HepG2 (cell line): ENCODE measurements around the gene WDR49. TPM values are rescaled to one million over a fixed set of nuclear protein-coding genes. Genes with fewer than 3 reads are reported as not detected.

Source experiments
- ATAC-seq: fragments of 200-7000 bp; cut with Tn5 transposase; 3 replicates; pipeline ENCODE4 v1.9.1; 2020; ENCODE audit warnings: mild to moderate bottlenecking, moderate library complexity
- BruUV-seq: library from RNA; stranded (reverse); fragments of 400-500 nt; replicated peaks from 2 replicates; lab custom pipeline; 2021; lab: Mats Ljungman, UMichigan
- CTCF ChIA-PET: fragments of 300-600 bp; formaldehyde crosslinking; extraction: SDS; loops from one replicate; lab custom pipeline; 2021; ENCODE audit warnings: low total read pairs, inconsistent platforms, low intra/inter-chr PET ratio; lab: Yijun Ruan, JAX
- POLR2A ChIA-PET: fragments of 350-600 bp; sonication (Branson Sonifier 250); formaldehyde crosslinking; loops from one replicate; lab custom pipeline; 2020; ENCODE audit warnings: antibody characterized with exemption, inconsistent platforms; lab: Yijun Ruan, JAX
- DNase-seq: peaks from one replicate; pipeline ENCODE4 v3.0.0-alpha.2; 2015; ENCODE audit warnings: low spot score
- FAIRE-seq: peaks from 3 replicates; lab custom pipeline; 2011; peaks lifted over from hg19 to GRCh38; lab: Jason Lieb, UNC
- H2AFZ ChIP-seq: one replicate; pipeline ENCODE4 v1.6.1; 2011; ENCODE audit warnings: low read length, inconsistent platforms
- H3K27ac ChIP-seq: fragments of 300-600 bp; 3 replicates; pipeline ENCODE4 v1.8.0; 2011; ENCODE audit warnings: mixed run types, mild to moderate bottlenecking, mixed read lengths, low read length, inconsistent platforms; ENCODE audit not compliant: insufficient read depth; ENCODE audit errors: extremely low read length
- H3K27me3 ChIP-seq, 2 experiments: fragments of 200-600 bp in 1 of 2; 2 replicates in 1 of 2; 3 replicates in 1 of 2; pipeline versions ENCODE4 v1.6.0 to v1.8.0; 2011; ENCODE audit warnings: low read length in 2 of 2, mild to moderate bottlenecking in 2 of 2, moderate library complexity in 2 of 2, inconsistent platforms in 1 of 2; ENCODE audit not compliant: insufficient read depth in 2 of 2, control insufficient read depth in 1 of 2
- H3K36me3 ChIP-seq, 2 experiments: fragments of 200-600 bp in 1 of 2; replicated peaks in 1 of 2; 2 replicates in 1 of 2; 3 replicates in 1 of 2; pipeline versions ENCODE4 v1.5.1 to v1.8.0; 2011; ENCODE audit warnings: low read length in 2 of 2, inconsistent platforms in 1 of 2; ENCODE audit not compliant: insufficient read depth in 2 of 2, control insufficient read depth in 1 of 2
- H3K4me1 ChIP-seq: 2 replicates; pipeline ENCODE4 v1.5.1; 2012; ENCODE audit warnings: low read length, inconsistent platforms; ENCODE audit not compliant: insufficient read depth
- H3K4me2 ChIP-seq: 2 replicates; pipeline ENCODE4 v1.6.0; 2011; ENCODE audit warnings: low read depth, low read length, inconsistent platforms
- H3K4me3 ChIP-seq, 3 experiments: fragments of 200-600 bp in 1 of 3; sonication (generic), shearing (Covaris generic) in 1 of 3; replicated peaks in 1 of 3; 2 replicates each; pipeline ENCODE4 v1.5.1; 2011 to 2016; ENCODE audit warnings: low read length in 3 of 3, inconsistent platforms in 2 of 3, low read depth in 2 of 3, mild to moderate bottlenecking in 2 of 3, control low read depth in 1 of 3, mixed read lengths in 1 of 3; ENCODE audit not compliant: insufficient read depth in 1 of 3
- H3K79me2 ChIP-seq: one replicate; pipeline ENCODE4 v1.6.1; 2011; ENCODE audit warnings: low read length, inconsistent platforms; ENCODE audit not compliant: insufficient read depth
- H3K9ac ChIP-seq: 2 replicates; pipeline ENCODE4 v1.6.0; 2011; ENCODE audit warnings: mild to moderate bottlenecking, low read depth, low read length, inconsistent platforms; ENCODE audit not compliant: insufficient read depth
- H3K9me3 ChIP-seq: 2 replicates; pipeline ENCODE4 v1.5.1; 2012; ENCODE audit warnings: mild to moderate bottlenecking, low read length
- H4K20me1 ChIP-seq: 2 replicates; pipeline ENCODE4 v1.6.0; 2011; ENCODE audit warnings: inconsistent platforms, mild to moderate bottlenecking, low read length, moderate library complexity; ENCODE audit not compliant: insufficient read depth
- CEBPB ChIP-seq: IDR thresholded peaks from 2 replicates; pipeline ENCODE4 v1.6.1; 2011; ENCODE audit warnings: low read depth, low read length, improper control_type of control experiment, borderline replicate concordance
- ZNF205 ChIP-seq: IDR thresholded peaks from 2 replicates; pipeline ENCODE4 v1.6.1; 2018; ENCODE audit warnings: missing biosample characterization, missing genetic modification reagents
- ZNF232 ChIP-seq: sonication (generic); formaldehyde crosslinking; IDR thresholded peaks from 2 replicates; pipeline ENCODE4 v1.4.0; 2020; ENCODE audit warnings: missing genetic modification reagents, borderline replicate concordance
- ZNF619 ChIP-seq: sonication (generic); formaldehyde crosslinking; IDR thresholded peaks from 2 replicates; pipeline ENCODE4 v1.4.0; 2020; ENCODE audit warnings: mild to moderate bottlenecking, missing genetic modification reagents
- ZXDC ChIP-seq: sonication (generic); formaldehyde crosslinking; IDR thresholded peaks from 2 replicates; pipeline ENCODE4 v1.5.0; 2020; ENCODE audit warnings: mild to moderate bottlenecking, missing genetic modification reagents
- WGBS: methylation state at CpG from one replicate; pipeline ENCODE4 v1.1.6; 2017; ENCODE audit warnings: low lambda C conversion rate; 5-methylcytosine and 5-hydroxymethylcytosine counted together
- in situ Hi-C: cut with HindIII; loops from 2 replicates; pipeline ENCODE4 v1.10.0; 2017; ENCODE audit warnings: low pct_unique_long_range_greater_than_20kb; ENCODE audit not compliant: extremely low pct_ligation_motif_present
- intact Hi-C: fragments of 100-400 bp; cut with micrococcal nuclease; formaldehyde crosslinking; loops from one replicate; pipeline ENCODE4 v1.10.0; 2022; ENCODE audit not compliant: unreplicated experiment
- polyA plus RNA-seq, 8 experiments: library from polyadenylated mRNA; depleted of rRNA in 3 of 8; stranded (reverse) in 7 of 8; unstranded in 1 of 8; fragments of >200 nt; fragmentation: Illumina TruSeq in 4 of 8; extraction: Trizol in 4 of 8; gene quantifications; 2 replicates each; pipeline versions ENCODE4 v1.2.1 to v1.2.3, GENCODE V29; 2011 to 2016; ENCODE audit warnings: low read depth in 4 of 8, missing spikeins in 1 of 8, mixed read lengths in 1 of 8; ENCODE audit not compliant: insufficient read depth in 1 of 8
- total RNA-seq, 5 experiments: library from RNA; depleted of rRNA; stranded (reverse); fragments of >200 nt; fragmentation: Illumina TruSeq; extraction: Trizol; gene quantifications; 2 replicates each; pipeline ENCODE4 v1.2.3, GENCODE V29; 2016; ENCODE audit warnings: low read depth in 1 of 5

Gene WDR49
- total and polyA plus RNA-seq, 2 of the 13 experiments (the other 11 are each of a cell fraction or from before 2014, with no cell fraction given): 0.04 TPM; not detected in 1

DNA sequence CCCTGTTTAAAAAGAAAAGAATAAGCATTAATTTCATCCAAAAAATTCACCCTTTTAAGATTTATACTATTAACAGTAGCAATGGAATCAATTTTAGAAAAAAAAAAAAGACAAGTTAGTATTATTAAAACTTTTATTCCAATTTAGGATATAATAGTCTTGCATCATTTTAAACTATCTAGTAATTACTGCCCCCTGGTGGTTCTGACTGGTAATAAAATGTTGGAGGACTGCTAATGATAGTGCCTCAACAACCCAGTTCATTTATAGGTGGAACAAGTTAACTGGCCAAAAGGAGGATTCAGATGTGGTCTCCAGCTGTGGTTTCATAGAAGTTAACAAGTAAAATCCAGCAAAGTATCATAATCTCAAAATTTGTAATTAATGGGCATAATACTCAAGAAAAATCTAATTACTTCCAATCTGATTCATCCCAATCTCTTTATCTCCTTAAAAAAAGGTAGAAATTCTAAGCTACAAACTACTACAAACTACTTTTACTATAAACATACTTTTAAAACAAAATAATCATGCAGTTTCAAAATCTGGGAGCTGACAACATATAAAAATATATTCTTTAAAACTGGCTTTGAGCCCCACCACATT lies 30.7 kb upstream of the WDR49 start (continued):
- TF ChIP-seq ZXDC (CRISPR knock-in tag) (no peak), CEBPB (peak; percentile 41; the same call in 1 of the 2 replicates)

- no peaks in the 10 kb centered on the region for H3K79me2 ChIP-seq
- no peak overlapping the region for H2AFZ ChIP-seq
- DNase-seq (no peak), FAIRE-seq (no peak), ATAC-seq (no peak)
- in situ Hi-C loops (loop anchor here (25.0 kb wide), 1 partner anchor 267 kb away; no protein-coding TSS in a partner anchor), intact Hi-C loops (no loop called here)
- H3K9ac ChIP-seq: no peak overlapping the region
- no peak overlapping the region for H3K4me2 ChIP-seq
- no peaks in the 10 kb centered on the region for H3K4me1 ChIP-seq
- no peaks in the 10 kb centered on the region for H4K20me1 ChIP-seq
- H3K9me3 ChIP-seq: peaks cover 19% of the 10 kb centered on the region
- no peak overlapping the region for H3K27ac ChIP-seq
- ChIA-PET POLR2A (no interaction called here), CTCF (no interaction called here)
- WGBS: 99% methylated on average over 4 of the region's 4 CpGs
- H3K27me3 ChIP-seq: no peaks in the 10 kb centered on the region
- H3K36me3 ChIP-seq: peaks cover 0 to 21% of the 10 kb centered on the region in 2 experiments; a peak in 4 of 5 replicates
- no peak overlapping the region for H3K4me3 ChIP-seq
- no TSS peak for BruUV-seq
- no peak for TF ChIP-seq ZNF619 (CRISPR knock-in tag)
- no peak for TF ChIP-seq ZNF232 (CRISPR knock-in tag)
- TF ChIP-seq ZNF205: no peak
Measured at GRCh38 chr3:167679526-167679925, 25.8 kb upstream of the WDR49 start.
